ENCODE results near the gene IL20RB.

IL20RB gene

GRCh38 chr3:136957751-136958288, at the start of gene IL20RB:
IL20RB (plus strand) TSS chr3:136957983; CDS start chr3:136958114, 131 bp downstream.
- peak; percentile 71 for DNase-seq (ENCODE audit: low read depth)

- no peak for DNase-seq (ENCODE audit: low read depth)
These were observed 49.5 kb upstream of the IL20RB start for GRCh38 chr3:136908297-136908696.

GRCh38 chr3:136909187-136909586, 48.6 kb upstream of the IL20RB start:
- no peak for DNase-seq (ENCODE audit: low read depth)

GRCh38 chr3:136910697-136911096, 47.1 kb upstream of the IL20RB start:
- no peak for DNase-seq (ENCODE audit: low read depth)

GRCh38 chr3:136913168-136913567, 44.6 kb upstream of the IL20RB start:
- DNase-seq (ENCODE audit: low read depth), result no peak

GRCh38 chr3:136914739-136915138, 43.0 kb upstream of the IL20RB start:
- DNase-seq (ENCODE audit: low read depth), result no peak

GRCh38 chr3:136916223-136916622, 41.6 kb upstream of the IL20RB start:
- no peak for DNase-seq (ENCODE audit: low read depth)

GRCh38 chr3:136919799-136920580, 37.8 kb upstream of the IL20RB start:
- DNase-seq (ENCODE audit: low read depth), result no peak

GRCh38 chr3:136920904-136921611, 36.7 kb upstream of the IL20RB start:
- DNase-seq (ENCODE audit: low read depth), result no peak

GRCh38 chr3:136925425-136926190, 32.2 kb upstream of the IL20RB start:
- DNase-seq (ENCODE audit: low read depth), result no peak

- DNase-seq (ENCODE audit: low read depth), result no peak
These were observed 29.5 kb upstream of the IL20RB start for GRCh38 chr3:136928240-136928639.

- peak; percentile 22 for DNase-seq (ENCODE audit: low read depth)
These were observed 27.7 kb upstream of the IL20RB start for GRCh38 chr3:136929977-136930670.

GRCh38 chr3:136931606-136932005, 26.2 kb upstream of the IL20RB start:
- DNase-seq (ENCODE audit: low read depth), result no peak

GRCh38 chr3:136932523-136932922, 25.3 kb upstream of the IL20RB start:
- DNase-seq (ENCODE audit: low read depth), result no peak

- DNase-seq (ENCODE audit: low read depth), result no peak
These were observed 24.6 kb upstream of the IL20RB start for GRCh38 chr3:136932978-136933772.

- DNase-seq (ENCODE audit: low read depth), result no peak
These were observed 20.6 kb upstream of the IL20RB start for GRCh38 chr3:136937175-136937574.

GRCh38 chr3:136937851-136938250, 19.9 kb upstream of the IL20RB start:
- no peak for DNase-seq (ENCODE audit: low read depth)

- DNase-seq (ENCODE audit: low read depth), result no peak
These were observed 19.4 kb upstream of the IL20RB start for GRCh38 chr3:136938334-136938733.

GRCh38 chr3:136939489-136939888, 18.3 kb upstream of the IL20RB start:
- no peak for DNase-seq (ENCODE audit: low read depth)

GRCh38 chr3:136942803-136943202, 15.0 kb upstream of the IL20RB start:
- DNase-seq (ENCODE audit: low read depth), result no peak

GRCh38 chr3:136943436-136943835, 14.3 kb upstream of the IL20RB start:
- DNase-seq (ENCODE audit: low read depth), result no peak
